ENCODE measurements around the gene SNAI3.

SNAI3 gene

GRCh38 chr16:88691924-88692560 lies 5.7 kb upstream of the SNAI3 start:
- no peak for DNase-seq (ENCODE audit: low read depth in 2 of 2)

GRCh38 chr16:88691129-88691813 lies 5.0 kb upstream of the SNAI3 start:
- no peak for DNase-seq (ENCODE audit: low read depth in 2 of 2)

GRCh38 chr16:88690341-88691128 lies 4.2 kb upstream of the SNAI3 start:
- DNase-seq (ENCODE audit: low read depth in 2 of 2): no peak

GRCh38 chr16:88688013-88688778 lies 1.9 kb upstream of the SNAI3 start:
- DNase-seq (ENCODE audit: low read depth in 2 of 2): no peak

- DNase-seq (ENCODE audit: low read depth in 2 of 2): no peak
These were observed 1.3 kb upstream of the SNAI3 start for GRCh38 chr16:88687676-88688012.

GRCh38 chr16:88687254-88687576 lies 908 bp upstream of the SNAI3 start:
- DNase-seq (ENCODE audit: low read depth in 2 of 2): no peak

- no peak for DNase-seq (ENCODE audit: low read depth in 2 of 2)
These were observed 257 bp downstream of the SNAI3 start for GRCh38 chr16:88686062-88686438.

- peak; percentile 14 to 17 for DNase-seq (ENCODE audit: low read depth in 2 of 2)
These were observed 898 bp downstream of the SNAI3 start for GRCh38 chr16:88685156-88686061.

GRCh38 chr16:88684569-88685155 lies 1.6 kb downstream of the SNAI3 start:
- no peak for DNase-seq (ENCODE audit: low read depth in 2 of 2)

GRCh38 chr16:88681709-88682451 lies 4.4 kb downstream of the SNAI3 start:
- no peak for DNase-seq (ENCODE audit: low read depth in 2 of 2)

- no peak for DNase-seq (ENCODE audit: low read depth in 2 of 2)
These were observed 5.1 kb downstream of the SNAI3 start for GRCh38 chr16:88681084-88681680.

GRCh38 chr16:88680554-88681083 lies 5.7 kb downstream of the SNAI3 start:
- DNase-seq (ENCODE audit: low read depth in 2 of 2): no peak

GRCh38 chr16:88678224-88678979 lies 7.9 kb downstream of the SNAI3 start:
- DNase-seq (ENCODE audit: low read depth in 2 of 2): no peak

GRCh38 chr16:88677721-88678120 lies 8.6 kb downstream of the SNAI3 start:
- no peak for DNase-seq (ENCODE audit: low read depth in 2 of 2)

GRCh38 chr16:88676502-88677242 lies 9.6 kb downstream of the SNAI3 start:
- DNase-seq (ENCODE audit: low read depth in 2 of 2): no peak

- no peak for DNase-seq (ENCODE audit: low read depth in 2 of 2)
These were observed 12.5 kb downstream of the SNAI3 start for GRCh38 chr16:88673716-88674379.

GRCh38 chr16:88672776-88673175 lies 13.5 kb downstream of the SNAI3 start:
- DNase-seq (ENCODE audit: low read depth in 2 of 2): no peak

- no peak for DNase-seq (ENCODE audit: low read depth in 2 of 2)
These were observed 14.5 kb downstream of the SNAI3 start for GRCh38 chr16:88671806-88672205.
